Measurements from ENCODE around the gene RENBP.

Gene RENBP

GRCh38 chrX:153911798-153912197 is 32.6 kb downstream of the RENBP start:
- no peak for FAIRE-seq

DNA sequence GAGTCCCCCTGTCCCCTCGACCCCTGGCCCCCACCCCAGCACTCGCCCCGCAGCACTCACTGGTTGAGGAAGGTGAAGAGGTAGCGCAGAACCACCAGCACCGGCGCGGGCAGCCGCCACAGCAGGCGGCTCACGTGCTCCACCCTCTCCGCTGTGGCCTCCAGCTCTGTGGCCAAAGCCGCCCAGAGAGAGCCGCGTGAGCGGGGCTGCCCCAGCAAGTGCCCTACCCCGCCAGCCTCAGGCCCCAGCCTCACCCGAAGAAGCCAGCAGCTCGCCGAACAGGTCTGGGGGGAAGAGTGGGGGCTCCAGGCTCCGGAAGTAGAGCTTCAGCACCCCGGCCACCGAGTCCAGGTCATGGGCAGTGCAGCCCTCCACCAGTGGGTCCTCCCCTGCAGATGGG is 34.0 kb downstream of the RENBP start:
- FAIRE-seq: no peak

GRCh38 chrX:153909980-153910360 is 34.5 kb downstream of the RENBP start:
- no peak for FAIRE-seq

DNA sequence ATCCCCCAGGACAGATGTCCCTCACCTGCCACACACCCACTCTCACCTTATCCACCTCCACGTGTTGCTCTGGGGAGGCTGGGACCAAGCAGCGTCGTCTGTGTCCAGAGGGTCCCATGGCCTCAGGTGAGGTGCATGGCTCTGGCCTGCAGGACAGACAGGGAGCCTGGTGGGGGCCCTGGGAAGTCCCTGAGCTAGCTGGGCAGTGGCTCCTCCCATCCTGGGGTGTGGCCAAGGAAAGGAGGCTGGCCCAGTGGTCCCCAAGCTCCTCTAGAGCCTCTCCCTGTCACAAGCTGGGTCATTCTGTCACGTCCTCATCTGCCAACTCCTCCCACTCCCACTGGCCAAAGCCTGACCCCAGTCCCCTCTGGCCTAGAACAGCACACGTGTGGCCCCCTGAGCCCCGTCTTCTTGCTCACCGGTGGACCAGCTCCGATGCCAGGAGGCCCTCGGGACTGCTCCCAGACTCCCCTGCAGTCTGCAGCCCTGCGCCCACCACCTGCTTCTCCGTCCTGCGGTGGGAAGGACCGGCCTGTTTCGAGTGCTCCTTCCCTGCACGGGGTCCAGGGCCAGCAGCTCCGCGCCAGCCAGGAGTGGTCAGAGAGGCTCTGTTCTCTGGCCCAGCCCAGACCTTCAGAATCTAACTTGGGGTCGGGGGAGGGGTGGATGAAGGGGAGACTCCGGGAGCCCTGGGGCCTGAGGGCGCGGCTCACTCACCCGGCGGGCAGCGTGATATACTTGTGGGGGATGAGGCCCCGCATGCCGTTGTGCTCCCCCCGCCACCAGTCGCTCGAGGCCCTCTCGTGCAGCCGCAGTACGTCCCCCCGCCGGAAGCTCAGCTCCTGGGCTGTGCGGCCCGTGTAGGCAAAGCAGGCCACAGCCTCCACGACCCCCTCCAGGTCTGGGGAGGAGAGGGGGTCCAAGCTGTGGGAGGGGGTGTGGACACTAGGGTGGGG is 35.1 kb downstream of the RENBP start:
- no peak for FAIRE-seq

DNA sequence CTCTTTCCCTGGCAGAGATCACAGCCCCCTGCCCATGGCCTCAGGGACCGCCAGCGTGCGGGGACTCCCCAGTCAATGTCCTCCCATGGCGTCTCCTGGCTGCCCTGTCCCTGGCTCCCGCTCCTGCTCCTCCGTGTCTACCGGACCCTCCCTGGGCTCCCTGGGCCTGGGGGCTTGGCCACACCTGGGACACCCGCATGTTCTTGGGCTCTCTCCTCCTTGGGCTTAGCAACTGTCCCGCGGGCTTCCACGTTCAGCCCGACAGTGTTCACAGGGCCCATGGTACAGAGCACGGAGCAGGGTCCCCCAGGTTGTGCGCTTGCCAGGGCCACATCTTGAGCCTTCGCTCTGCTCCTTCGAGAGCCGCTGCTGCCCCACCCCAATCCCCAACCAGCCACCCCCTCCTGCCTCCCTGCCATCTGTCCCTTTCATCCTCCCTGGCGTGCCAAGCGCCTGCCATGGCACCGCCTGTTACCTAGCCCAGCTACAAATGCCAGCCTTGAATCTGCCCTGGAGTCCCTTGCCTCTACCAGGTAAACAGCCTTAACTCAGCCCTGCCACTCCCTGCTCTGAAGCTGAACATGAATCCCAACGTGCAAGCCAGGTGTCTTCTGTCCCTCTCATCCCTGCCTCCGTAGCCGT is 36.1 kb downstream of the RENBP start:
- FAIRE-seq: no peak

DNA sequence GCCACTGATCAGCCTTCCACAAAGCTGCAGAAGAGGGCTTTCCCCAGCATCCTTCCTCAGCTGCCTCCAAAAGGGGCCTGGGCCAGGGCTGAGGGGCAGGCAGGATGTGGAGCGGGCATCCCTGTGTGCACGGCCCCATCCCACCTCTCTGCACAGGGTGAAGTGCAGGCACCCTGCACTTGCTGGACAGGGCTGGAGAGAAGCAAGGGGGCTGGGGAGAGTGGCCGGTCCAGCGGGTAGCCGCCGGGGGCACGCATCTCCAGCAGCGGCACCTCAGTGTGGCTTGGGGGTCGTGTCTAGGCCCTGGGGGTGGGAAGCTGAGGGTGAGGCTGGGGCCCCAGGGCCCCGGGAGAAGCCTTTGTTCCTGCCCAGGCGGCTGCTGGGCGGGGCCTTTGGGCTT is 37.0 kb downstream of the RENBP start:
- no peak for FAIRE-seq

- no peak for FAIRE-seq
Observed at GRCh38 chrX:153906126-153906917, 38.1 kb downstream of the RENBP start.

GRCh38 chrX:153905481-153906095 is 38.9 kb downstream of the RENBP start:
- no peak for FAIRE-seq

- FAIRE-seq: no peak
Observed at GRCh38 chrX:153903991-153904957, 40.2 kb downstream of the RENBP start, which contains the start of gene AVPR2. AVPR2 (plus strand) TSS chrX:153904673; CDS start chrX:153905146, 473 bp downstream.

DNA sequence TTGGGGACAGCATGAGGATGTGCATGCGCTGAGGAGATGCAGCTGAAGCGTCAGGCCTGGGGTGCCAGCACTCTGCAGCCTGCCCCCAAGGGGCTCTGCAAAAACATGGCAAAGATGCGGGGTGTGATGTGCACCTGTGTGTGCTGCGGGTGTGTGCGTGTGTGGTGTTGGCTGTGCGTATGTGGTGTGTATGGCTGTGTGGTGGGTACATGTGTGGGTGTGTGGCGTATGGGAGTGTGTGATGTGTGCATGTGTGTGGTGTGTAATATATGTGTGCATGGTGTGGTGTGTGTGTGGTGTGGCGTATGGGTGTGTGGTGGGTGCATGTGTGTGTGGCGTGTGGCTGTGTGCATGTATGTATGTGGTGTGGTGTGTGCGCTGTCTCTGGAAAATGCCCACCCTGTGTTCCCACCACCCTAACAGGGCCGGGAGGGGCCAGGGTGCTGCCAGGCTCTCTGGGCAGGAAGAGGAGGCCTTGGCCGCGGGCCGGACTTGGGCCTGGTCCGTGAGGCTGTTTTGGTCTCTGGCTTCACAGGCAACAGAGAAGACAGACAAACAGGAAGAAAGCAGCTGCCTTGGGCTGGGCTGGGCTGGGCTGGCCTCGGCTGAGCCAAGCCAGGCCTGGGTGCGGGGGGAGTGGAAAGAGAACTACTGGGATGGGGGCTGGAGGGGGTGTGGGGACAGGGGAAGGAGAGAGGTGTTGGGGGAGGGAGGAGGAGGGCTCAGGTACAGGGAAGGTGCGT is 41.0 kb downstream of the RENBP start:
- FAIRE-seq: no peak

DNA sequence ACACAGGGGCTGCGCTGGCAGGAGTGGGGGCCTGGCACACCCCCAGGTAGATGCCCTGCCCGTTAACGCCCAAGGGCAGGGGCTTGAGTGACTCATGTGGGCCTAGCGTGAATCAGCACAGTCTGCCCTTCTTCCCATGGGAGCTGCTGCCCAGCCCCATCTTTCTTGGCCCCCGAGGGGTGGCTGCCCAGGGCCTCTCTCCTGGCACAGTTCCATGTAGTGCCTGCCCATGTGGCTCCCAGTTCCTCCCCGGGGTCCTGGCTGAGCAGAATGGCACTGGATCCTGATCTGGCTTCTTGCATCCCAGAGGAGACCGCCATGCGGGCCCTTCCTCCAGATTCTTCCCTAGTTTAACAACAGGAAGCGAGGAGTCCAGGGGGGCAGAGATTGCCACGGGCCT is 42.1 kb downstream of the RENBP start:
- FAIRE-seq: no peak

GRCh38 chrX:153901753-153902140 is 42.7 kb downstream of the RENBP start:
- no peak for FAIRE-seq

- FAIRE-seq: no peak
Observed at GRCh38 chrX:153900831-153901752, 43.4 kb downstream of the RENBP start.

GRCh38 chrX:153897899-153898298 is 46.5 kb downstream of the RENBP start:
- no peak for FAIRE-seq

GRCh38 chrX:153889123-153889522 is 55.3 kb downstream of the RENBP start:
- FAIRE-seq: no peak

DNA sequence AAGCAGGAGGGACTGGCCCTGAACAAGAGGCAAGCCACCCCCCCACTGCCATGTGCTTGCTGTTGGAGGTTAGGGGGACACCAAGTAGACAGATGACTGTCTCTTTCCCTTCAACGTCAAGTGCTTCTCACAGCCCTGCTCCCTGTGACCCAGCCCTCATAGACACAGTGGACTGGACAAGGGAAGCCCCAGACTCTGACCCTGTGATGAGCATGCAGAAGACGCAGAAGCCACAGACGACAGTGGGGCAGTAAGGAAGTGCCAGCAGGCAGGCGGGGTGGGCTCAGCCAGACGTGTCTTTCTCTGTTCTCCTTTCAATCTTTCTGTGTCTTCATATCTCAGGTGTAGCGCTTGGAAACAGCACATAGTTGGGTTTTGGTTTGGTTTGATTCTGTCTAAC is 56.1 kb downstream of the RENBP start:
- no peak for FAIRE-seq

DNA sequence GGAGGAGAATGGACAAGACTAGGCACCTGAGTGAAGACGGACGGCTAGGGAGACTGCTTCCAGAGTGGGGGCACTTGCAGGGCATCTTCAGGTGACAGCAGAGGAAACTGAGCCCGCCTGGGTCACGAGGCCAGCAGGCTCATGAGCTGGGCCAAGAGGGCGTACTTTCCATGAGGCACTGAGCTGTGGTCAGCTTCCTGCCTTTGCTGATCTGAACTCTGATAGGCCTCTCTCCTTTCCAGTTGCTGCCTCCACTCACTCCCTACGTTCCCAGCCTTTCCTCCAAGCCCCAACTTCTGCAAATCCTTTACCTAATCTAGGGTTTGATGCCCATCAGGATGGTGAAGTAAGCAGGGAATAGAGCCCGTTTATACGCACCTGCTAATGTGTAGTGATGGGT is 57.1 kb downstream of the RENBP start:
- FAIRE-seq: no peak

DNA sequence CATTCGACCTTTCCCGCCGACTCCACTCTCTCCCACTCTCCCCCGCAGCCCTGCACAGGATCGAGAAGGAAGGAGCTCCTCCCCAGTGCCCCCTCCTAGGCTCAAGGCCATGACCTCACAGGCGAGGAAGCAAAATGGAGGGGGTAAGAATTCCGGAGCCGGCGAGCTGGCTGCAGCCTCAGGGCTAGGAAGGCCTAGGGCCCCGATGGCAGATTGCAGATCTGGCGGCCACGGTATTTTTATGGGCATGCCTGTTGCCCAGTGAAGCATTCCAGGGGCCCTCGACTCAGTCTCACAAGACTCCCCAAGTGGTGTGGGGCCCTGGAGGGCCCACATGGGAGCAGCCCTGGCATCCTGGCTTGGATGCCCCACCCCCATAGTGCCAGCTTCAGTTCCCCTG is 57.5 kb downstream of the RENBP start:
- FAIRE-seq: no peak

DNA sequence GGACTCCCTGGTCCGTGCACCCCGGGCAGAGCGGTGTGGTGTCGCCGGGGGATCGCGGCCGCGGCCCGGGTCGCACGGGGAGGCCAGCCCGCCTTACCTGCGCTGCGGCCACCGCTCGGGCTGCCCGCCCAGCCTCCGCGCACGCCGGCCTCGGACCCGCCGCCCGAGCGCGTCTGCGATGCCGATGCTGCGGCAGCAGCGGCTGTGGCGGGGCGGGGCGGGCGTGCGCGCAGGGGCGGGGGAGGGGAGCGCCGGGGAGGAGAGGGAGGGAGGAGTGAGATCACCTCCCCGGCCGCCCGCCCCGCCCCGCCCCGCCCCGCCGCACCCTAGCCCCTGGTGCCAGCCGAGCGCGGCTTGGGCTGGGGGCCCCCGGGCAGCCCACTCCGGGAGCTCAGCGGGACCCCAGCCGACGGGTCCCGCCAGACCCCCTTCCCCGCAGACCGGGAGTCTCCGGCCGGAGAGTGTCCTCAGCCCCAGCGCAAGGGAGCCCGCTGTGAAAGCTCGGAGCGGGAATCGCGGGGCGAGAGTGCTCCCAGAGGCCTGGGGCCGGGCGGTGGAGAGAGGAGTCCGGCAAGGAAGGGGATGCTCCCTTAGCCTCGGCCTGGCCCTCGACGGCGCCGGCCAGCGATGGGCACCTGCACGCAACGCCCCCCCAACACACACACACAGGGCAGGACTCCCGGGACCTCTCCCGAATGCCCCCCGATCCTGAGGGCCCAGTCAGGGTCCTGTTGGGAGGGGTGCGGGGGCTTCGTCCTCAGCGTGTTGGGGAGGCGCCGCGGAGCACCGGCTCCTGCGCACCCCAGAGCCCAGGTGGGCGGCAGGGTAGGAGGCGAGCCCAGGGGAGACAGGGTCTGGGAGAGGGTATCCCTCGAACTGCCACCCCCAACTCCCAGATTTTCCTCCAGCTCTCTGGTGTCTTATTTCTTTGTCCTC is 58.2 kb downstream of the RENBP start, which contains the start of gene L1CAM:
Gene L1CAM, minus strand, starts transcription at position 206 of the 936 bp plus-strand sequence. CDS start 10,337 bp downstream, outside the sequence.
- FAIRE-seq: no peak
